GM23248 (cell line): ENCODE data around the gene BIRC6. TPM values are rescaled to one million over a fixed set of nuclear protein-coding genes. Genes with fewer than 3 reads are reported as not detected.
"Not testable (repeated sequence)": the region's sequence is repeated elsewhere in the genome, so short reads cannot be mapped to it uniquely, and the experiment has no call there.

Experiments
- DNase-seq: peaks from one replicate; pipeline ENCODE4 v3.0.0-alpha.2; 2015
- H2AFZ ChIP-seq: fragments of 200-600 bp; sonication (generic); 2 replicates; pipeline ENCODE4 v1.6.1; 2016; ENCODE audit warnings: antibody characterized with exemption
- H3F3A ChIP-seq: fragments of 200-600 bp; sonication (generic); 2 replicates; pipeline ENCODE4 v1.6.1; 2016; ENCODE audit warnings: mild to moderate bottlenecking, antibody characterized with exemption, mixed run types; ENCODE audit not compliant: insufficient read depth
- H3K27ac ChIP-seq: fragments of 200-600 bp; sonication (generic); 2 replicates; pipeline ENCODE4 v1.5.1; 2016; ENCODE audit warnings: mild to moderate bottlenecking
- H3K27me3 ChIP-seq: fragments of 200-600 bp; sonication (generic); replicated peaks from 2 replicates; pipeline ENCODE4 v1.6.1; 2016; ENCODE audit warnings: mild to moderate bottlenecking; ENCODE audit not compliant: insufficient read depth
- H3K36me3 ChIP-seq: fragments of 200-600 bp; sonication (generic); 2 replicates; pipeline ENCODE4 v1.6.1; 2016; ENCODE audit warnings: low read depth, mild to moderate bottlenecking
- H3K4me1 ChIP-seq: fragments of 200-600 bp; sonication (generic); 2 replicates; pipeline ENCODE4 v1.6.1; 2016; ENCODE audit warnings: mild to moderate bottlenecking; ENCODE audit not compliant: insufficient read depth
- H3K4me2 ChIP-seq: fragments of 200-600 bp; sonication (generic); one replicate; pipeline ENCODE4 v1.6.1; 2016; ENCODE audit warnings: mild to moderate bottlenecking; ENCODE audit not compliant: unreplicated experiment
- H3K4me3 ChIP-seq: fragments of 200-600 bp; sonication (generic); 2 replicates; pipeline ENCODE4 v1.5.1; 2016; ENCODE audit warnings: mild to moderate bottlenecking
- H3K79me2 ChIP-seq: fragments of 200-600 bp; sonication (generic); 2 replicates; pipeline ENCODE4 v1.6.1; 2016; ENCODE audit warnings: mild to moderate bottlenecking; ENCODE audit not compliant: insufficient read depth
- H3K9ac ChIP-seq: fragments of 200-600 bp; sonication (generic); 2 replicates; pipeline ENCODE4 v1.6.1; 2016; ENCODE audit warnings: mild to moderate bottlenecking
- H3K9me2 ChIP-seq: fragments of 200-600 bp; sonication (generic); 2 replicates; pipeline ENCODE4 v1.6.1; 2016; ENCODE audit warnings: mixed run types, mild to moderate bottlenecking, moderate library complexity; ENCODE audit not compliant: insufficient read depth
- H3K9me3 ChIP-seq: fragments of 200-600 bp; sonication (generic); one replicate; pipeline ENCODE4 v1.6.1; 2017; ENCODE audit warnings: low read depth
- H4K20me1 ChIP-seq: fragments of 200-600 bp; sonication (generic); 2 replicates; pipeline ENCODE4 v1.6.0; 2016; ENCODE audit not compliant: insufficient read depth
- EZH2 ChIP-seq: fragments of 200-600 bp; sonication (generic); IDR thresholded peaks from 2 replicates; pipeline ENCODE4 v1.6.1; 2018; ENCODE audit warnings: antibody characterized with exemption, mild to moderate bottlenecking; ENCODE audit not compliant: insufficient read depth, poor library complexity, severe bottlenecking
- EZH2phosphoT487 ChIP-seq: fragments of 200-600 bp; sonication (generic); IDR thresholded peaks from 2 replicates; pipeline ENCODE4 v1.6.1; 2018; ENCODE audit warnings: antibody characterized with exemption, moderate library complexity, mild to moderate bottlenecking, low read depth; ENCODE audit not compliant: insufficient read depth
- WGBS, 2 experiments: methylation state at CpG; one replicate each; pipeline ENCODE4 v1.1.6; 2015 to 2017; ENCODE audit warnings: low lambda C conversion rate in 2 of 2, low coverage in 1 of 2; ENCODE audit errors: missing lambda C conversion rate in 2 of 2; 5-methylcytosine and 5-hydroxymethylcytosine counted together
- in situ Hi-C: fragments of 300-500 bp; cut with MboI; formaldehyde crosslinking; loops from 2 replicates; pipeline ENCODE4 v1.15.0; 2020
- polyA plus RNA-seq: library from polyadenylated mRNA; unstranded; fragments of >200 nt; fragmentation: Nextera tagmentation; extraction: Ambion mirVana; gene quantifications from 2 replicates; pipeline ENCODE4 v1.2.1, GENCODE V29; 2016
- total RNA-seq: library from RNA; depleted of rRNA; stranded (reverse); fragments of >200 nt; shearing (Covaris generic); gene quantifications from 2 replicates; pipeline ENCODE4 v1.2.3, GENCODE V29; 2014

BIRC6 gene
- total and polyA plus RNA-seq, 2 experiments from 2014 or later, result 16.0 to 122 TPM

DNA sequence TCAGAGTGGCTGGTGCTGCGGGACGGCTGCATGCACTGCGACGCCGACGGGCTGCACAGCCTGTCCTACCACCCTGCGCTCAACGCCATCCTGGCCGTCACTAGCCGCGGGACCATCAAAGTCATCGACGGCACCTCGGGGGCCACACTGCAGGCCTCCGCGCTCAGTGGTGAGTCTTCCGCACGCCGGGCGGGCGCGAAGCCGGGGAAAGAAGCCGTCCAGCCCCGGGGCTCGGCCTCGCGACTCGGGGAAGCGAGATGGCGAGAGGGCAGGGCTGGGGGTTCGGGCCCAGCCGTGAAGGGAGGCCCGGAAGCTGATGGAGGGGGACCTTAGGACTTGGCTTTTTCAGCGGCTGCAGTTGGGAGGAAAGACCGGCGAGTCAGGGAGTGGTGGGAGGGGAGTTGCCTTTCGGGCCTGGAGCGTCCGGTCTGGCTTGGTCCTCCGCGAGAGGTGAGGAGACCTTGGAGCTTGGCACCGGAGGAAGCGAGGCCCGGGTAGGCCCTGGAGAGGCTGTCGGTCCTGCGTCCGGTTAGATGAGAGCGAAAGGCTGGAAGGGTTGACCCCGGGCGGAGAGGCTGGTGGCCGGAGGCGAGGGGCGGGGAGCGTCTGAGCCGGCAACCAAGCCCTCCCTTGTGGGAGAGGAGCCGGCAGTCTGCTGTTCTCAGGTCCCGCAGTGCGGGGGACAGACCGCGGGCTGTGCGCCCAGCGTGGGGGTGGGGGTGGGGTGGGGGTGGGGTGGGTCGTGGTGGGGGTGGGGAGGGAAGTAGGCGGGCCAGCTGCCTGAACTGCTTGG, 691 bp downstream of the BIRC6 start:
- 0% methylated on average over 46 to 58 of the region's 65 CpGs for WGBS, 2 experiments

DNA sequence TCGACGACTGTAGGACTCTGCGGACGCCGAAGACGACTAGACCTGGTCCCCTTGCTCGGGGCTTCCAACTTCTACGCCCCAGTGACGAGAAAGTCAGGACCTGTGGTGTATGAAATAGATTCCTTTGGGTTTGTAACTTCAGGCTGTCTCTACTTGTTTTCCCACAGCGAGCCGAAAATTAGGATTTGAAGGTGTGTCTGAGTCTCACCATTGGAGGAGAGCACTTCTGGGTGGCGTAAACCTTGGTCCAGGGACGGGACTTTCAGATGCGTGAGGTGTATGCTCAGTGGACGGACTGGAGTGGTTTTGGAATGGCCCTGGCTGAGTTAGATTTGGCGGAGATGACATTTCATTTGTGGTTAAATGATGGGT, 1.3 kb downstream of the BIRC6 start:
- Histone ChIP-seq H3K4me1 (peaks cover 36% of the 10 kb centered on the region), H2AFZ (peak overlapping the region; percentile 48; the same call in 1 of the 2 replicates), H3K4me3 (peak overlapping the region; percentile 82), H4K20me1 (peaks cover 21% of the 10 kb centered on the region; the same call in 1 of the 2 replicates), H3K27ac (peak overlapping the region; percentile 87), H3K9me2 (no peaks in the 10 kb centered on the region), H3K79me2 (peaks cover 58% of the 10 kb centered on the region), H3K9me3 (no peaks in the 10 kb centered on the region), H3K36me3 (no peaks in the 10 kb centered on the region), H3K4me2 (peak overlapping the region; percentile 98), H3K27me3 (no peaks in the 10 kb centered on the region), H3K9ac (peak overlapping the region; percentile 93), H3F3A (peaks cover 29% of the 10 kb centered on the region)
- DNase-seq, result peak; percentile 55
- WGBS, 2 experiments, result 4 to 6% methylated on average over 11 to 16 of the region's 16 CpGs
- in situ Hi-C loops, result no loop called here
- TF ChIP-seq EZH2 (no peak), EZH2phosphoT487 (no peak)

More for the DNA sequence above, 691 bp downstream of the BIRC6 start:
- Histone ChIP-seq H3K4me2 (peak overlapping the region; percentile 98), H3K9me3 (no peaks in the 10 kb centered on the region), H3K27ac (peak overlapping the region; percentile 87), H3K9me2 (no peaks in the 10 kb centered on the region), H3K27me3 (no peaks in the 10 kb centered on the region), H3K4me3 (peak overlapping the region; percentile 82), H3F3A (peaks cover 29% of the 10 kb centered on the region), H3K9ac (peak overlapping the region; percentile 93), H2AFZ (peak overlapping the region; percentile 85), H3K36me3 (no peaks in the 10 kb centered on the region), H3K79me2 (peaks cover 52% of the 10 kb centered on the region), H3K4me1 (peaks cover 36% of the 10 kb centered on the region), H4K20me1 (peaks cover 16% of the 10 kb centered on the region; the same call in 1 of the 2 replicates)
- in situ Hi-C loops, result no loop called here
- peak; percentile 63 for DNase-seq
- TF ChIP-seq EZH2 (no peak), EZH2phosphoT487 (no peak)

DNA sequence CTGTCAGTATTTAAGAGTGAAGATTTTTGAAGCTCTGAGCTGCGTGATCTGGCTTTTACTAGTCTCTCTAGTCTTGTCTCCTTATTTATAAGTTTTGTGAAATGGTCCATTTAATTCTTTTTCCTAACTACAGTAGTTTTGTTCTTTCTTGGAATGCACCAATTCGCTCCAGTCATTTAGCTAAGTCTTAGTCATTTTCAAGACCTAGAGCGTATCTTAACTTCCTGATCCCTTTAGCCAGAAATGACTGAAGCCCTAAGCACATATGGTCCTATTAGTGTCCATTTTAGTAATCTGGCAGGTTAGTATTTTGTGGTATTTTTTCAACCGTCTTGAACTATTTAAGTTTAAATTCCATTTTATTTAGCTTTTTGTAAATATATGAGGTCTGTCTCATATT, 3.6 kb downstream of the BIRC6 start:
- Histone ChIP-seq H3K4me3 (no peak overlapping the region), H3K9me3 (no peaks in the 10 kb centered on the region), H3F3A (peaks cover 27% of the 10 kb centered on the region), H3K79me2 (peaks cover 81% of the 10 kb centered on the region), H3K4me1 (peaks cover 36% of the 10 kb centered on the region), H3K4me2 (peak overlapping the region; percentile 98), H3K27me3 (no peaks in the 10 kb centered on the region), H4K20me1 (peaks cover 22% of the 10 kb centered on the region; the same call in 1 of the 2 replicates), H3K27ac (no peak overlapping the region), H3K9me2 (no peaks in the 10 kb centered on the region), H2AFZ (no peak overlapping the region), H3K36me3 (no peaks in the 10 kb centered on the region), H3K9ac (no peak overlapping the region)
- peak; percentile 58 for DNase-seq
- TF ChIP-seq EZH2phosphoT487, result no peak
- no peak for TF ChIP-seq EZH2
- 54 to 57% methylated on average over 4 of the region's 4 CpGs for WGBS, 2 experiments
- in situ Hi-C loops, result no loop called here

DNA sequence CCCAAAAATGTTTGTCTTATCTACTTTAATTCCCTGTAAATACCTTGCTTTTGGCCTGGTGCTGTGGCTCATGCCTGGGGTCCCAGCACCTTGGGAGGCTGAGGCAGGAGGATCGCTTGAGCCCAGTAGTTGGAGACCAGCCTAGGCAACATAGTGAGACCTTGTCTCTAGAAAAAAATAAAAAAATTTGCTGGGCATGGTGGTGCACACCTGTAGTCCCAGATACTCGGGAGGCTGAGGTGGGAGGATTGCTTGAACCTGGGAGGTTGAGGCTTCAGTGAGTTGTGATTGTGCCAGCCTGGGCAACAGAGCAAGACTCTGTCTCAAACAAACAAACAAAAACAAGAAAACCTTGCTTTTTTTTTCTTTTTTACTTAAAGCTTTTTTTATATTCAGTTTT, 6.2 kb downstream of the BIRC6 start:
- WGBS, 2 experiments, result 92 to 96% methylated on average over 2 of the region's 2 CpGs
- Histone ChIP-seq H4K20me1 (peaks cover 35% of the 10 kb centered on the region; the same call in 1 of the 2 replicates), H3F3A (peaks cover 27% of the 10 kb centered on the region), H3K4me1 (peaks cover 44% of the 10 kb centered on the region), H3K79me2 (peaks cover 100% of the 10 kb centered on the region)
- H2AFZ ChIP-seq, H3K9me3 ChIP-seq, in situ Hi-C loops, H3K27me3 ChIP-seq, H3K9ac ChIP-seq, H3K27ac ChIP-seq, H3K36me3 ChIP-seq, DNase-seq, H3K9me2 ChIP-seq, H3K4me2 ChIP-seq, H3K4me3 ChIP-seq: not testable (repeated sequence)
